ENCODE measurements around the gene ATL2.
"Not testable (repeated sequence)": the region's sequence is repeated elsewhere in the genome, so short reads cannot be mapped to it uniquely, and the experiment has no call there.

ATL2 gene

DNA sequence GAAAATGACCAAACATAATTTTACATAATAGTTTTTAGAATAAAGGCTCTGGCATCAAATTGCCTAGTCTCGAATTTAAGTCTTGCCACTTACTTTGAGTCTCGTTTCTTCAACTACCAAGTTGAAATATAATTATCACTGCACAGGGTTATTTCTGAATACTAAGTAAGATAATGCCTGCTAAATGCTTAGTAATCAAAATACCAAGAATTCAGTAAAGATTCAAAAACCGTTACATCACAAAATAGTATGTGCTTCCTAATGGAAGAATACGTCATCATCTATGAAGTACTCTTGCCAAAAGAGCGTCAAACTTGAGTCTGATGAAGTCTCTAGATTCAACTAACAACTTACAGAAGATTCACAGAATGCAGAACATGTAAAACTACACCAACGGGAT is 40.5 kb downstream of the ATL2 start:
- DNase-seq (ENCODE audit: extremely low read depth in 1 of 2, low read depth in 1 of 2) = no peak

DNA sequence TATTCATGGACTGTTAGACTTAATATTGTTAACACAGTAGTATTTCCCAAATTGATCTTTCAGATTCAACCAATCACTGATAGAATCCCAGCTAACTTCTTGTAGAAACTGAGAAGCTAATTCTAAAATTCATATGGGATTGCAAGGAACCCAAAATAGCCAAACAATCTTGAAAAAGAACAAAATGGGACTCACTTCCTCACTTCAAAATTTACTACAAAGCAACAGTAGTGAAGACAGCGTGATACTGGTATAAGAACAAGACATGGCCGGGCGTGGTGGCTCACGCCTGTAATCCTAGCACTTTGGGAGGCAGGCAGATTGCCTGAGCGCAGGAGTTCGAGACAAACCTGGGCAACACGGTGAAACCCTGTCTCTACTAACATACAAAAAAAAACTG is 46.3 kb downstream of the ATL2 start:
- DNase-seq (ENCODE audit: extremely low read depth in 1 of 2, low read depth in 1 of 2) = no peak

DNA sequence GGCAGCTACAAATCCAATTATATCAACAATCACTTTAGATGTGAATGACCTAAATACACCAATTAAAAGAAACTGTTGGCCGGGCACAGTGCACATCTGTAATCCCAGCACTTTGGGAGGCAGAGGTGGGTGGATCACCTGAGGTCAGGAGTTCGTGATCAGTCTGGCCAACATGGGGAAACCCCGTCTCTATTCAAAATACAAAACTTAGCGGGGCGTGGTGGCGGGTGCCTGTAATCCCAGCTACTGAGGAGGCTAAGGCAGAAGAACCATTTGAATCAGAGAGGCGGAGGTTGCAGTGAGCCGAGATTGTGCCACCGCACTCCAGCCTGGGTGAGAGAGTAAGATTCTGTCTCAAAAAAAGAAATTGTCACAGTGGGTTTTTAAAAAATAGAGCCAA is 49.5 kb downstream of the ATL2 start:
- DNase-seq (ENCODE audit: extremely low read depth in 1 of 2, low read depth in 1 of 2) = no peak

DNA sequence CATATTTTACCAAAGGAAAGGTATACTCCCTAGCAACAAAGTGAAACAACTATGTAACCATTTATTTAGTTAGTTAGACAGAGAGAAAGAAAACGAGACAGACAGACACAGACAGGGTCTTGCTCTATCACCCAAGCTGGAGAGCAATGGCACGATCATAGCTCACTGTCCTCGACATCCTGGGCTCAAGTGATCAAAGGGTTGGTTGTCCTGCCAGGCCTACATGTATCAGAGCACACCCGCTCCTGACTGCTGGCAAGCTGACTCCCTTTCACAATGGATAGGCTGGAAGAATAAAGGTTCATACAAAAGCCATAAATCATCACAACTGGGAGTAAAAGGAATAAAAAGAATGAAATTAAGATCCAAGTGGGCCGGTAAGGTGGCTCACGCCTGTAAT is 53.5 kb downstream of the ATL2 start:
- no peak for DNase-seq (ENCODE audit: extremely low read depth in 1 of 2, low read depth in 1 of 2)

DNA sequence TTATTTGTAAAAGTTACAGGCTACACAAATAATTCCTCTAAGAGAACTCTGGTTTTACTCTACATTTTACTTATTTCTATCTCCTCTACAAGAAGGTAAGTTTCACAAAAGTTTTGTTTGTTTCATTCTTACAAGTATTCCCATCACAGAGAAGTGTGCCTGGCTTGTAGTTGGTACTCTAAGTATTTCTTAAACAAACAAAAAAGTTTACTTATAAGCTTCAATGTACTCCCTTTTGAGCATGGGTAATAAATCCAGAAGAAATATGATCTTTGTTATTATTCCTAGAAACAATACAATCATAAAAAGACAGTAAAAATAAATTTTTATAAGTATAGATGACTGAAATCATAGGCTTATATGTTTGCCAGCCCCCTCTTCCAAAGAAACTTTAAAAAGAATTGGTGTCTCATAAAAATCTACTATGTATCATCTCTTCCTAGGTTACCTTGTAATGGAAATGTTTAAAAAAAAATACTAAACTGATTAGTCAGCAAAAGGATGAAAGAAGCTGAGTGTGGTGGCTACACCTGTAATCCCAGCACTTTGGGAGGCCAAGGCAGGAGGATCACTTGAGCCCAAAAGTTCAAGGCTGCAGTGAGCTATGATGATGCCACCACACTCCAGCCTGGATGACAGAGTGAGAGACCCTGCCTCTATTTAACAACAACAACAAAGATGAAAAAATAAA is 54.7 kb downstream of the ATL2 start:
- no peak for DNase-seq (ENCODE audit: extremely low read depth in 1 of 2, low read depth in 1 of 2)

DNA sequence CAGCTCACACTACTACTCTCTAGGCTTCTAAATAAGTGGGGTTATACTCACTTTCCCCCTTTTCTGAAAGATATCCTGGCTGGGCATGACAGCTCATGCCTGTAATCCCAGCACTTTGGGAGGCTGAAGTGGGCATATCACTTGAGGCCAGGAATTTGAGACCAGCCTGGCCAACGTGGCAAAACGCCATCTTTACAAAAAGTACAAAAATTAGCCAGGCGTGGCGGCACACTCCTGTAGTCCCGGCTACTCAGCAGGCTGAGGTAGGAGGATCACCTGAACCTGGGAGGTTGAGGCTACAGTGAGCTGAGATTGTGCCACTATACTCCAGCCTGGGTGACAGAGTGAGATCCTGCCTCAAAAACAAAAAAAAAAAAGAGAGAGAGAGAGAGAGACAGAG is 57.8 kb downstream of the ATL2 start:
- DNase-seq (ENCODE audit: extremely low read depth in 1 of 2, low read depth in 1 of 2) = not testable (repeated sequence)

DNA sequence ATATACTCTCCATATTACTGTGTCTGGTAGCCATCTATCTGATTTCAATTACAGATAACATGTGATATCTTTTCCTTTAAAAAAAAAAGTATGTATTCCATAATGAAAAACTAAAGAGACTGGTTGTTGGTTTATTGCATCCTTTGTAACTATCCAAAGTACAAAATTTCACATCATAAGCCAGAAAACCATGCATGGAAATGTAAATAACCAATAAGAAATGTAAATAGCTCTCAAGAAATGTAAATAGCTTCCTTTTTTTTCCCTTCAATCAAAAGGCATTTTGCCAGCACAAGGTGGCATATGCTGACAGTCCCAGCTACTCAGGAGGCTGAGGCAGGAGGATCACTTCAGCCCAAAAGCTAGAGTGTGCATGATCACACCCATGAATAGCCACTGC is 59.3 kb downstream of the ATL2 start:
- no peak for DNase-seq (ENCODE audit: extremely low read depth in 1 of 2, low read depth in 1 of 2)

DNA sequence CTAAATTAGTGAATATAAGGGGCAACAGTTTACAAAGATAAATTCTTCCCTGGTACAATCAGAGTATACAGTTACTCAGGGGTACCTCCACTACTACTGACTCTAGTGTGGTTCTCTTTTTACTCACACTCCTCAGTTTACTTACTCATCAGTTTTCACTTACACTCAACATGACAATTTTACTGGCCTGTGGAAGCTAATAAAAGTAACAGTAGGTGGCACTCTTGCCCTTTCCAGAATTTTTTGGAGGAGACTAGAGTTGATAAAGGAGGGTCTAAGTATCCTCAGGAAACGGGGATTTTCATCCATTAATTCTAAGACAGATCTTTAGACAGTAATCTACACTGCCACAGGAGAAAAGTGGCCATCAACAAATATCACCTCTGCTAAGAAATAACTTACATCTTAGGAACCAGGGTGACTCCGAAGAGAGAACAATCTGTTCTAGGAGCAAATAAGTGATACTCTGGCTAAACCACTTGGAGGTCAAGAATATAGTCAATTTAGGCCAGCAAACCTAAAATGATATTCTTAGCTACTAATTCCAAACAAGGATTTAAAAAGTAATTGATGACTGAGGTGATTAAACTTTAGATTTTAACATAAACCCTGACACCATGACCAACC is 61.3 kb downstream of the ATL2 start:
- DNase-seq (ENCODE audit: extremely low read depth in 1 of 2, low read depth in 1 of 2) = no peak

DNA sequence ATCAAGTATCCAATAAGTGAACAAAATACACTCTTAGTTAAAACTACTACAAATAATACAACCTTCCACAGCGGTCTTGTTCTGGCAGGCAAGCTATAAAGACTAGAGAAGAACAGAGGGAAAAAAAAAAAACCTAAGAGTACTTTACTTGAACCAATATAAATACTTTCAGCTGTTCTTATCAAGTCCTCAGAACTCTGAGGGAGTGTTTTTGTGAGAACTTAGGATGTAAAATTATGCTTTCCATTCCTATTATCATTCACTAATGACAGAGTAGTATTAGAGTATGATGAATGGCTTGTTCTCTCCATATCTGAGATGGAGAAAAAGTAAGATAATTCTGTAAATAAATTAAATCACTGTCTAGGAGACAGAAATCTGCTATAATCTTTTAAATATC is 68.3 kb downstream of the ATL2 start:
- DNase-seq (ENCODE audit: extremely low read depth in 1 of 2, low read depth in 1 of 2) = no peak

DNA sequence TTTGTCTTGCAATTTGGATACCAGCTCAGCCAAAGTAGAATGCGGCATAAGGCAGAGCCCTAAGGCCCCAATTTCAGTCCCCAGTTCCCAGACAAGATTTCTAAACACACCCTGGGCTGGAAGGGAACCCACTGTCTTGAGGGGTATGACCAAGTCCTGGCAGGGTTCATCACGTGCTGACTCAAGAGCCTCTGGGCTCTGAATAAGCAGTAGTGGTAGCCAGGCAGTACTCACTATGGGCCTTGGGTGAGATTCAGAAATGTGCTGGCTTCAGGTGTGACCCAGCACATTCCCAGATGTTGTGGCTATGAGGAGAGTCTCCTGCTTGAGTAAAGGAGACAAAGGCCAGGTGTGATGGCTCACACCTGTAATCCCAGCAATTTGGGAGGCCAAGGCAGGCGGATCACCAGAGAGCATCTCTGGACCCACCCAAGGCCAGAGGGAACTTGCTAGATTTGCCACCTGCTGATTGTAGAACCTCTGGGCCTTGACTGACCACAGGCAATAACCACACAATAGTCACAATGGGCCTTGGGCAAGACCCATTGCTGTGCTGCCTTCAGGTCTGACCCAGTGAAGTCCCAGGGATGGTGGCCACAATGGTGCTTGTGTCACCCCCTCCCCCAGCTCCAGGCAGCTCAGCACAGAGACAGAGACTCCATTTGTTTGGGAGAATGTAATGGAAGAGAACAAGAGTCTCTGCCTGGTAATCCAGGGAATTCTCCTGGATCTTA is 74.9 kb downstream of the ATL2 start:
- DNase-seq (ENCODE audit: extremely low read depth in 1 of 2, low read depth in 1 of 2) = no peak

DNA sequence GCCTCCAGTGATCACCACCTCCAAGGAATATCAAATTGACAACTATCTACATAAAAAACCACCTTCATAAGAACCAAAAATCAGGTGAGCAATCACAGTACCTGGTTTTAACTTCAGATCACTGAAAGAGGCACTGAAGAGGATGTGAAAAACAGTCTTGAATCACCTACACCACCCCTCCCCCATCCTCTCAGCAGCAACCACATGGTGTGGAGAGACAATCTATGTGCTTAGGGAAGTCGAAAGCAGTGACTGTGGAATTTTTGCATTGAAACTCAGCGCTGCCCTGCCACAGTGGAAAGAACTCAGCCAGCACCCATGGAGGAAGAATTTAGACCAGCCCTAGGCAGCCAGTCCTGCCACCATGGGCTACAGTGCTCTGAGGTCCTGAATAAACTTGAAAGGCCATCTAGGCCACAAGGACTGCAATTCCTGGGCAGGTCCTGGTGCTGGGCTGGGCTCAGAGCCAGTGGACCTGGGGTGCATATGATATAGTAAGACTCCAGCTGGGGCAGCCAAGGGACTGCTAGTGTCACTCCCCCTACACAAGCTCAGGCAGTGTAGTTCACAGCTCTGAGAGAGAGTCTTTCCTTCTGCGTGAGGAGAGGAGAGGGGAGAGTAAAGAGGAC is 75.6 kb downstream of the ATL2 start:
- DNase-seq (ENCODE audit: extremely low read depth in 1 of 2, low read depth in 1 of 2) = no peak

DNA sequence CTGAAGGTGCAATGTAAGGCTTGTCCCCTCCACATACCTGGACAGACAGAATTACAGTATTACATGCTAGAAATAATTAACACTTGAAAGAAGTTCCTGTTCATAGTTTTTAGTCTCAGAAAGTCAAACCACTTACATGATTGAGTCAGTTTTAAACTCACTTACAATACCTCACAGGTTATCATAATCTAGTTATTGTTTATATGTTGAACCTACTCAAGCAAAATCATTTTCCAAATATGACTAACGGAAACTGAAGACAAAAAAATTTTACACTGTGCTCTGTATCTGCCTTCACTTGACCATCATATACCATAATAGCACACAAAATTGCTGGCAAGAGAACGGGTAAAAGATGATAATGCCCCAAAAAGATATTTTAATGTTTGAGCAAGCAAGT is 78.5 kb downstream of the ATL2 start:
- DNase-seq (ENCODE audit: extremely low read depth in 1 of 2, low read depth in 1 of 2) = no peak

DNA sequence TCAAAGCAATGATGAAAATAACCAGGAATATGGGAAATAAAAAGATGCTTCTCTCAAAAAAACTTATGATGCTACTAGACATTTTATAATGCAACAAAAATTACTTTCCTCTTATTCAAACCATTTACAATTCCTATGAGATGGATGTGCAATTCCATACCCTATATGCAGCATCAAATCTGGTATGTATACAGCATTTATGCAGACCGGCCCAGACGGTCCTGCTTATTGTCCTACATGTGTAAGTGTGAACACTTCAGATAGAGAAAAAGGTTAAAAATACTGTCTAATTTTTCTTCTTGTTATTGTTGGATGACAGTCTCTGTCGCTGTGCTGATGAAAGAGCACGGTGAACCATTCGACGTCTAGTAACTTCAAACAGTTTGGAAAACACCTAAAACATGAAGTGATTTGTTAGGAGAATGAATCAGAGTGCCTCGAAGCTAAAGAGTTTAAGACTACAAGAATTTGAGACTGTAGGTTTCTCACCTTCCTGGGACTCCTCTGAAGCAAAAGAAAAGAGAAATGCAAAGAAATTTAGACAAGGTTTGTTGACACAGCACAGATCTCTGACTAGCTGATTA is 80.8 kb downstream of the ATL2 start:
- no peak for DNase-seq (ENCODE audit: extremely low read depth in 1 of 2, low read depth in 1 of 2)

DNA sequence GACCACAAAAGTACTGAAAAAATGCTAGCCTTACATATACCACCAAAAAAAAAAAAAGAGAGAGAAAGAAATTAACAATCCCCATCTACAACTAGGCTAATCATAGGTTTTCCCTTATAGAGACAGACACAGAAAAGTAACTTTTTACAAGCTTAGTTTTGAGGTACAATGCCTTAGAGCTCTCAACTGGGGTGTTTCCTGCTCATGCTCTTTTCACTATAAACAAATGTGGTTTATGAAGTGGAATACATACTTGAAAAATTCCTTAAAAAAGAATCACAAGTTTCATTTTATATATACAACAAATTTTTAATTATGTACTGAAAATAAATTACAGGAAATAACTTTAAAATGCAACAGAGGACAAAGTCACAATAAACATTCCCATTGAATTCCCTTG is 82.5 kb downstream of the ATL2 start:
- DNase-seq (ENCODE audit: extremely low read depth in 1 of 2, low read depth in 1 of 2) = no peak

DNA sequence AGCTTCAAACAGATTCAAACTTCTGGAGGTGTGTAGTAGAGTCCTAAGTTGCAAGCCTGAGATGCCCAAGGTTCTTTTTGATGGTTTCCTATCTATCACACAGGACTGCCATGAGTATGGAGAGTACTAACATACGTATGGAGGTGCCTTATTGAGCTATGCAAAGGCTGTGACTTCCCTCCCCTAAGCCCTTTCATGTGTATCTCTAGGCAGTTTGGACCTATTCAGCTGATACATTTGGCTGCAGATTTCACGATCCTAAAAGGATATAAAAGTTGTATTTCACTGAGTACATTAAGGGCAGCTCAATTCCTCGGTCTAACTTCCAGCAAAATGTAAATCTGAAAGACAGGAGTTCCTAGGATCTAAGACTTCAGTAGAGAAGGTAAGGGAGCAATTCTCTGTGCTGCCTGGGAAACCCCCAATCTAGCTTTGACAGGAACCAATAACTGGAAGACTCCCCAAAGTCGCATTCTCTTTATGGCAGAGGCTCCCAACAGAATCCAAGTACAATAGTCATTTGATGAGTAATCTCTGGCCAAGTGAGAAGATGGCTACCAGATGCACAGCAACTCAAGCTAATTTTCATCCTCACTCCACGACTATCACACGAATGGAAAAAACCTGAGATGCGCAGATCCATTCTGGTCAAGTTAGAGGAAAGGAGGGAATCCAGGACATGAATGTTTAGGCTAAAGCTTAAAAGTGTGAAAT is 83.8 kb downstream of the ATL2 start:
- no peak for DNase-seq (ENCODE audit: extremely low read depth in 1 of 2, low read depth in 1 of 2)

DNA sequence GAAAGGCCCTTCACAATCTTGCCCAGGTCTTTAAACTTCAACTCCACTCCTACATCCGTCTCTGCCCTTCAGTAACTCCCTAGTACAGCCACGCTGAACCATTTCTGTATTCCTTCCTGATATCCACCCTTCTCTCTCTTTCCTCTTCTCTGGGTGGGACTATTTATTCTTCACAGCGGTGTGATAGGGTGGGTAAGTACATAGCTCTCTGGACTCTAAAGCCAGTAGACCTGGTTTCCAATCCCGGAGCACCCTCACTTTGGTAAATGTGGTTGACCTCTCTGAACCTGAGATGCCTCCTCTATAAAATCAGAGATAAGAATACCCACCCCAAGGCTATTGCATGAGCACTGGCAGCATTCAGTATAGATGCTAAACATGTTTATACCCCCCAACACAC is 86.7 kb downstream of the ATL2 start:
- DNase-seq (ENCODE audit: extremely low read depth in 1 of 2, low read depth in 1 of 2) = no peak

DNA sequence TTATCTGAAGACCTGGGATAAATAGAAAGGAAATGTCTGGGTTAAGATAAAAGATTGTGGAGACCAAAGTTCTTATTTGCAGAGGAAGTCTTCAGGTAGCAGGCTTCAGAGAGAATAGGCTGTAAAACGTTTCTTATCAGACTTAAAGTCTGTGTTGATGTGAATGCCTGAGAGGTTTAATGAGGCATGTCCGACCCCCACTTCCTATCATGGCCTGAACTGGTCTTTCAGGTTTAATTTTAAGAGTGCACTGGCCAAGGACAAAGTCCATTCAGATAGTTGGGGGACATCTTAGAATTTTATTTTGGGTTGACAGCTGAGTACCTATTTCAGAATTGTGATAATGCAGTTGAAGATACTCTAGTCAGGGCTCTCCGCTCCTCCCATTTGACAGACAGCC is 92.1 kb downstream of the ATL2 start:
- no peak for DNase-seq (ENCODE audit: extremely low read depth in 1 of 2, low read depth in 1 of 2)

DNA sequence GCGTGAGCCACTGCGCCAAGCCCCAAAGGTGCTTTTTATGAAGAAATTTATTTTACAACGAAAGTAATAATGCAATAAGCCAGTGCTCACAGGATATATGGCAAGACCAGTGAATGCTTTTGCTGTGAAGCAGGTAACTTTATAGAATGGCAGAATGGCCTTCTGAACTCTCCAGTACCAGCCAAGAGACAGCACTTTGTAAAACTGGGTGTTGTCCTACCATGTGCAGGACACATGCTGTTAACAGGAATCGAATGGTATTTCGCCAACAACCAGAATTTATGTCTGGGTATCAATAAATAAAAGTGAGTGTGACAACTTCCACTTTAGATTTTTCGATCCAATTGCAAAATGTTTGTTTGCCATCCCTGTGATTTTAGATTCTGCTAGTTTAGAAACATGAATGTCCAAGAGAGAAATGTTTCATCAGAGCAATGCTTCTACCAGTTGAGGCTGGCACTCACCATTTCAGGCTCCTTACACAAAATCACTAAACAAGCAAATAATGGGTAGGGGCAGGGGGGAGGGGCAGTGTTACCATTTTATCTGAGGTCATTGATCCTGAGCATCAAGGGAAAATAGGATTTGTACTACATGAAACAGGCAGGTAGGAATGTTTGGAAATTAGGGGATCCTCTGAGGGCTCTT is 95.9 kb downstream of the ATL2 start:
- DNase-seq (ENCODE audit: extremely low read depth in 1 of 2, low read depth in 1 of 2) = no peak

DNA sequence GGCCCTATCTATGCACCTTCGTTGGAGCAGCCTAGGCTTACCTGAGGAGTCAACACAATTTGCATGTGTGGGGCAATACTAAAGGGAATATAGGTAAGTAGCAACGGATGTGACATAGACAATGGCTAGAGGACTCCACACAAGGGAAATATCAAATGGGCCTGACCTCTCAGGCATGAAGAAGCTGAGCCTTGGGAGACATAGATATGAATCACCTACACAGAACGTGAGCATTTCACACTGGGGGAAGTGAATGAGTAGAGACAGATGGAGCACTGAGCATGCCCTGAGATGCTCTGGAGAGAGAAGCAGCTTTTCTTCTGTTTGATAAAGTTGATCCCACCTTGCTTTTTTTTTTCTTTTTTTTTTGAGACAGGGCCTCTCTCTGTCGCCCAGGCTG is 97.9 kb downstream of the ATL2 start:
- DNase-seq (ENCODE audit: extremely low read depth in 1 of 2, low read depth in 1 of 2) = no peak

DNA sequence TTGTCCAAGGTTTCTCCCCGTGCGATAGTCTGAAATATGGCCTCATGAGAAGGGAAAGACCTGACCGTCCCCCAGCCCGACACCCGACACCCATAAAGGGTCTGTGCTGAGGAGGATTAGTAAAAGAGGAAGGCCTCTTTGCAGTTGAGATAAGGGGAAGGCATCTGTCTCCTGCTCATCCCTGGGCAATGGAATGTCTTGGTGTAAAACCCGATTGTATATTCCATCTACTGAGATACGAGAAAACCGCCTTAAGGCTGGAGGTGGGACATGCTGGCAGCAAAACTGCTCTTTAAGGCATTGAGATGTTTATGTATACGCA is 99.0 kb downstream of the ATL2 start:
- DNase-seq (ENCODE audit: extremely low read depth in 1 of 2, low read depth in 1 of 2) = not testable (repeated sequence)
